GM12878 (cell line): ENCODE measurements around the gene BOD1L2. TPM values are rescaled to one million over a fixed set of nuclear protein-coding genes. Genes with fewer than 3 reads are reported as not detected.

Source experiments
- BCLAF1 ChIP-seq: fragments of 450-650 bp; IDR thresholded peaks from 2 replicates; pipeline ENCODE4 v1.6.1; 2017; ENCODE audit warnings: antibody characterized with exemption, mild to moderate bottlenecking, moderate library complexity
- FOXM1 ChIP-seq: IDR thresholded peaks from 2 replicates; pipeline ENCODE4 v1.6.1; 2012; ENCODE audit warnings: low read depth, mild to moderate bottlenecking, inconsistent platforms, low read length, moderate library complexity
- NFYB ChIP-seq: IDR thresholded peaks from 2 replicates; pipeline ENCODE4 v1.6.1; 2011; ENCODE audit warnings: low read depth, mild to moderate bottlenecking, low read length, improper control_type of control experiment, moderate library complexity; ENCODE audit not compliant: insufficient read depth
- NRF1 ChIP-seq: conservative IDR thresholded peaks from 2 replicates; pipeline ENCODE4 v1.6.1; 2011; ENCODE audit warnings: mild to moderate bottlenecking, low read depth, low read length, improper control_type of control experiment
- PAX8 ChIP-seq: fragments of 450-650 bp; IDR thresholded peaks from 2 replicates; pipeline ENCODE4 v1.6.1; 2017; ENCODE audit warnings: mild to moderate bottlenecking, moderate library complexity
- RBBP5 ChIP-seq: fragments of 200-600 bp; sonication (generic); conservative IDR thresholded peaks from 2 replicates; pipeline ENCODE4 v1.6.1; 2016
- SIX5 ChIP-seq: IDR thresholded peaks from 2 replicates; pipeline ENCODE4 v1.6.1; 2011; ENCODE audit warnings: mild to moderate bottlenecking, low read depth, low read length, moderate library complexity; ENCODE audit not compliant: severe bottlenecking
- SUZ12 ChIP-seq: fragments of 200-600 bp; sonication (generic); IDR thresholded peaks from one replicate; pipeline ENCODE4 v1.6.1; 2018; ENCODE audit warnings: antibody characterized with exemption, mild to moderate bottlenecking; ENCODE audit not compliant: unreplicated experiment
- ZBED1 ChIP-seq: IDR thresholded peaks from 2 replicates; pipeline ENCODE4 v1.6.1; 2016; ENCODE audit warnings: borderline replicate concordance
- ZNF622 ChIP-seq: fragments of 450-650 bp; IDR thresholded peaks from 2 replicates; pipeline ENCODE4 v1.6.1; 2017; ENCODE audit warnings: mild to moderate bottlenecking, inconsistent platforms
- ZSCAN29 ChIP-seq: fragments of 450-650 bp; IDR thresholded peaks from 2 replicates; pipeline ENCODE4 v1.6.1; 2017; ENCODE audit warnings: mild to moderate bottlenecking, moderate library complexity
- polyA plus RNA-seq, 11 experiments: library from polyadenylated mRNA; depleted of rRNA in 4 of 11; unstranded in 6 of 11; stranded (reverse) in 5 of 11; fragments of >200 nt; fragmentation: Nextera tagmentation in 4 of 11; fragmentation: Illumina TruSeq in 1 of 11; extraction: Ambion mirVana in 4 of 11; extraction: Trizol in 1 of 11; gene quantifications; 1 replicate in 1 of 11; 2 replicates in 10 of 11; pipeline versions ENCODE4 v1.2.1 to v1.2.3, GENCODE V29; 2011 to 2016; ENCODE audit warnings: inconsistent platforms in 2 of 11, missing spikeins in 2 of 11, low read depth in 1 of 11
- total RNA-seq, 4 experiments: library from RNA; depleted of rRNA in 3 of 4; stranded (reverse); fragments of >200 nt in 3 of 4; fragmentation: Illumina TruSeq in 1 of 4; extraction: Trizol in 1 of 4; gene quantifications; 2 replicates each; pipeline versions ENCODE4 v1.2.1 to v1.2.3, GENCODE V29; 2013 to 2021

Gene BOD1L2
- total and polyA plus RNA-seq, 10 of the 15 experiments (the other 5 are each of a cell fraction or from before 2014, with no cell fraction given) = not detected

GRCh38 chr18:57121542-57122112, 25.3 kb upstream of the BOD1L2 start (continued):
- TF ChIP-seq NFYB = no peak
- no peak for TF ChIP-seq SUZ12
- TF ChIP-seq PAX8 = no peak
- no peak for TF ChIP-seq ZBED1
- no peak for TF ChIP-seq SIX5
- no peak for TF ChIP-seq RBBP5
- no peak for TF ChIP-seq ZNF622
- TF ChIP-seq NRF1 = no peak
- no peak for TF ChIP-seq BCLAF1
- no peak for TF ChIP-seq FOXM1
- TF ChIP-seq ZSCAN29 = no peak
- TF ChIP-seq, all 136 proteins: peak for 0
